GM12875 (cell line): ENCODE measurements around the gene ECT2.
"Not testable (repeated sequence)": the region's sequence is repeated elsewhere in the genome, so short reads cannot be mapped to it uniquely, and the experiment has no call there.

Experiments
- H3K4me3 ChIP-seq: one replicate; pipeline ENCODE4 v1.5.1; 2011; ENCODE audit warnings: low read depth, low read length, control low read depth
- CTCF ChIP-seq: IDR thresholded peaks from 2 replicates; pipeline ENCODE4 v1.5.1; 2011; ENCODE audit warnings: low read depth, mild to moderate bottlenecking, control low read depth, inconsistent platforms, low read length, moderate library complexity, borderline replicate concordance; ENCODE audit not compliant: insufficient read depth

Gene ECT2

DNA sequence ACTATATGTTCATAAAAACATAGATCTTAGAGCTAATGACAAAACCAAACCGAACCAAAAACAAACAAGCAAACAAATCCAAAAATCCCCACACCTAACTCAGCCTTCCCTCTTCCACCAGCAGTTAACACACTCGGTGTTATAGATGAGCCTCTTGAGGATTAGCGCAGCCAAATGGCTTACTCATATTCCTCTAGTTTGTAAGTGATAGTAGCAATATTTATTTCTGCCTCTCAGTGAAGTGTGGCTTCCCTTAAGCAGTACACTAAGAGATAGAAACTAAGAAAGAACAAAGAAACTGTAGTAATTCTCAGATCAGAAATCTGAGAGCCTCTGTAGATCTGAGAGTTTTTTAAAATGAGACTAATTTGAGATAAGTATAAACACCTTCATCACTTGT is 37.2 kb upstream of the ECT2 start:
- no peak for TF ChIP-seq CTCF
- H3K4me3 ChIP-seq = no peak overlapping the region

- TF ChIP-seq CTCF = no peak
- H3K4me3 ChIP-seq = no peak overlapping the region
Observed at GRCh38 chr3:172716476-172716875, 34.0 kb upstream of the ECT2 start.

GRCh38 chr3:172717493-172718088 is 32.9 kb upstream of the ECT2 start:
- H3K4me3 ChIP-seq = no peak overlapping the region
- peak; percentile 25; the same call in 1 of the 2 replicates for TF ChIP-seq CTCF

- H3K4me3 ChIP-seq = not testable (repeated sequence)
Observed at GRCh38 chr3:172722536-172723040, 27.9 kb upstream of the ECT2 start.

- H3K4me3 ChIP-seq = no peak overlapping the region
- TF ChIP-seq CTCF = no peak
Observed at GRCh38 chr3:172726380-172726779, 24.1 kb upstream of the ECT2 start.

DNA sequence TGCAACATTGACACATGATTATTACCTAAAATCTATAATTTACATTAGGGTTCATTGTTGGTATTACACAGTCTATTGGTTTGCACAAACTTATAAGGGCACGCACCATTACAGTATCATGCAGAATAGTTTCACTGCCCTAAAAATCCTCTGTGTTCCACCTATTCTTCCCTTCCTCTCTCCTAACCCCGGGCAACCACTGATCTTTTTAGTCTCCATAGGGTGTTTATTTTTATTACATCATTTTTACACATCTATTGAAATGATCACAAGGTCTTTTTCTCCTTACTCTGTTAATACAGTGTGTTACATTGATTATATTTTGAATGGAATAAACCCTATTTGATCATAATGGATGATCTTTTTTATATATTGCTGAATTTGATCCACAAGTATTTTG is 15.5 kb upstream of the ECT2 start:
- no peak for TF ChIP-seq CTCF

DNA sequence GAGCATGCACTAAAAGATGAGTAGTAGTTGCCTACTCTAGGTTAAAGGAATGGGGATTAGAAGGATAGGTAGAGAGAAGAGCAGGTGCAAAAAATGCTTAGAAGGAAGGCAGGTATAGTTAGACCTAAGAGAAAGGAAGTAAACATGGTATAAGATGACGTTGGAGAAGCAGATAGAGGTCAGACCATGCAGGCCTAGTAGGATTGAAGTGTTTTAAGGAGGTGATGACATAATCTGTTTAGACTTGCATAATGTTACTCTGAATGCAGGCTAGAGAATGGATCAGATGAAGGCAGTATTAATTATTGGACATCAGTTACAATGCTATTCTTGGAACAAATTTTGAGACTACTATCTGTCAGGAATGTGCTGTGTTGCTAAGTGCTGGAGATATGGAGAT is 11.1 kb upstream of the ECT2 start:
- no peak for TF ChIP-seq CTCF

More for the DNA sequence above, 15.5 kb upstream of the ECT2 start:
- no peak overlapping the region for H3K4me3 ChIP-seq

More for the DNA sequence above, 11.1 kb upstream of the ECT2 start:
- no peak overlapping the region for H3K4me3 ChIP-seq
